KBM-7 (cell line): ENCODE measurements around the gene FTCD.
"Not testable (repeated sequence)": the region's sequence is repeated elsewhere in the genome, so short reads cannot be mapped to it uniquely, and the experiment has no call there.

Source experiments
- DNase-seq: peaks from one replicate; pipeline ENCODE4 v3.0.0-alpha.2; 2015
- in situ Hi-C: fragments of 300-500 bp; cut with MboI; formaldehyde crosslinking; loops from 2 replicates; pipeline ENCODE4 v1.14.3; 2020; ENCODE audit warnings: low sequenced_read_pairs, low pct_unique_long_range_greater_than_20kb, mixed read lengths

The FTCD gene

GRCh38 chr21:46157396-46157986 lies 2.1 kb upstream of the FTCD start:
- in situ Hi-C loops: no loop called here
- no peak for DNase-seq

- no peak for DNase-seq
- in situ Hi-C loops: no loop called here
Measured at GRCh38 chr21:46156678-46157077, 1.3 kb upstream of the FTCD start.

GRCh38 chr21:46156378-46156645 lies 933 bp upstream of the FTCD start:
- in situ Hi-C loops: no loop called here
- DNase-seq: no peak

GRCh38 chr21:46154955-46155513 lies 345 bp downstream of the FTCD start:
- in situ Hi-C loops: no loop called here
- no peak for DNase-seq

GRCh38 chr21:46154155-46154954 lies 1.0 kb downstream of the FTCD start:
- in situ Hi-C loops: no loop called here
- no peak for DNase-seq

GRCh38 chr21:46153247-46154154 lies 1.9 kb downstream of the FTCD start:
- DNase-seq: peak; percentile 69
- in situ Hi-C loops: no loop called here

GRCh38 chr21:46152927-46153246 lies 2.5 kb downstream of the FTCD start:
- no peak for DNase-seq
- in situ Hi-C loops: no loop called here

GRCh38 chr21:46151989-46152926 lies 3.1 kb downstream of the FTCD start:
- DNase-seq: no peak
- in situ Hi-C loops: no loop called here

- in situ Hi-C loops: no loop called here
- DNase-seq: no peak
Measured at GRCh38 chr21:46151261-46151988, 4.0 kb downstream of the FTCD start.

- in situ Hi-C loops: no loop called here
- no peak for DNase-seq
Measured at GRCh38 chr21:46150491-46151121, 4.8 kb downstream of the FTCD start.

GRCh38 chr21:46150073-46150472 lies 5.3 kb downstream of the FTCD start:
- no peak for DNase-seq
- in situ Hi-C loops: no loop called here

- DNase-seq: no peak
- in situ Hi-C loops: no loop called here
Measured at GRCh38 chr21:46149205-46149901, 6.0 kb downstream of the FTCD start.

GRCh38 chr21:46148106-46148505 lies 7.3 kb downstream of the FTCD start:
- in situ Hi-C loops: no loop called here
- DNase-seq: no peak

GRCh38 chr21:46147429-46147828 lies 8.0 kb downstream of the FTCD start:
- DNase-seq: peak; percentile 74
- in situ Hi-C loops: not testable (repeated sequence)

GRCh38 chr21:46146856-46147255 lies 8.5 kb downstream of the FTCD start:
- in situ Hi-C loops: no loop called here

GRCh38 chr21:46145840-46146691 lies 9.3 kb downstream of the FTCD start:
- in situ Hi-C loops: no loop called here
- DNase-seq: no peak

More at GRCh38 chr21:46146856-46147255, 8.5 kb downstream of the FTCD start:
- no peak for DNase-seq
